ENCODE data around the gene CD79A.
A peak's percentile ranks its signal among the peaks of the same experiment; 100 is the strongest.

The CD79A gene

DNA sequence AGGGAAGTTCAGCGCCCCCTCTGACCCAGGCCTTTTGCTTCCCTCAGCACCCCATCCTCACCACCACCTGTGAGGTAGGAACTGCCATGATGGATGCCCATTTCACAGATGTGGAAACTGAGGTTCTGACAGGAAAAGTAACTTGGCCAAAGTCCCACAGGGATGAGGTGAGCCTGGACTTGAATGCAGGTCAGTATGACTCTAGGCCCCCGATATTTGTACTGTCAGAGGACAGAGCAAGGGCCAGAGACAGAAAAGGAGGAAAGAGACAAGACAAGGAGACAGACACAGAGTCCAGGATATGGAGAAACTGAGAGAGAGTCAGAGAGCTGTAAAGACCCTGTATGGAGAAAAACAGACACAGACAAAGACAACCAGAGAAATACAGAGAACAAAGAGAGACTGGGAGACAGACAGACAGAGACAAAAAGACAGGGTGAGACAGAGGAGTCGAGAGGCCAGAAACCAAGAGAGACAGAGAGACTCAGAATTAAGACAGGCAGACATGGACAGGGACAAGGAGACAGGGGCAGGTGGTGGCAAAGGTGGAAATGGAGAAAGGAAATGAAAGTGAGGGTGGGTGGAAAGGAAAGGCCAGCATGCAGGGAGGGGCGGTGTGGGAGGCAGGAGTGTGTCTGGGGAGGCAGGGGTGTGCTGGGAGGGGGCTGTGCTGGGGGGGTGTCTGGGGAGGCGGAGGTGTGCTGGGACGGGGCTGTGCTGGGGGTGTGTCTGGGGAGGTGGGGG lies 46.1 kb downstream of the CD79A start:
- TF ChIP-seq Cebpa-rat (IDR thresholded peaks at IDR 0.05) = no peak
- H3K27me3 ChIP-seq = peaks cover 75% of the 10 kb centered on the region
- H3K4me1 ChIP-seq = peaks cover 29% of the 10 kb centered on the region
- no peak overlapping the region for H3K4me2 ChIP-seq
- H3K9me3 ChIP-seq = no peaks in the 10 kb centered on the region
- H3K9ac ChIP-seq = no peak overlapping the region
- H3K36me3 ChIP-seq = no peaks in the 10 kb centered on the region
- H3K4me3 ChIP-seq = no peak overlapping the region
- peaks cover 8% of the 10 kb centered on the region for H4K20me1 ChIP-seq
- H3K27ac ChIP-seq = no peak overlapping the region

DNA sequence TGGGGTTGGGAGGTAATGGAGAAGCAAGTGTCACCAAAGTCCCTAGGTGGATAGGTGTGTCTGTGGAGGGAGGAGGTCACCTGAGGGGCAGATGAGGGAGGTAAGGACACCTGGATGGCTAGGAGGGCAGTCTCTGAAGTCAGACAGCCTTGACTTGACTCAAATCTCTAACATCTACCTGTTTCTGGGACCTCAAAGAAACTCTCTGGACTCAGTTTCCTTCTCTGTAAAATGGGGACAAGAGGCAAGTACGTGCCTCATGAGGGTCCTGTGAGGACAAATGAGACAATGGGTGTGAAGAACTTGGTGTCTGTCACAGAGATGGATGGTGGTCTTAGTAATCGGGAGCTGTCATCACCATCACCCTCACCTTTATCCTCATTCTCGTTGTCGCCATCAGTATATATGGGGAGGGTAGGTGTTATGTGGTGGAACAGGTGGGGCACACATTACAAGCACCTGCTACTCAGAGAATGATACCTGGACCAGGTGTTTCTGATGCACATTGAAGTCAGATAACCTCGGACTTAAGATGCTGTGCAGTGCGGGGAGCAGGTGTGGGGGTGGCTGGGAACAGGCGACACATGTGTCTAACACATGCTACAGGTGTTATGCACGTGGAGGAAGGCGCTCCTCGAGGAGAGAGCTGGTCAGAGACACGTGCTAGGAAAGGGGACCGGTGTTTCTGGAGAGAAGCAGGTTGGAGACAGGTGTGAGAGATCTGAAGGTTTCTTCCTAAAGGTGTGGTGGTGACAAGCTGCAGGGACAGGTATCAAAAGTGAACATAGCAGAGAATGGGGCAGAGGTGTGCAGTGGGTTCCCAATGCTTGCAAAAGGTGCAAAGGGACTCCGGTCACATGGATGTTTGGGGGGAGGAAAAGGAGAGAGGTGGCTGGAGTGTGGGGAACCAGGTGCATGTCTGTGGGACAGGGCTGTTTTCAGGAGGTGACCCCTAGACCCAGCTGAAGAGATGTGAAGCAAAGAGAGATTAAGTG lies 47.4 kb downstream of the CD79A start:
- no peak for TF ChIP-seq Cebpa-rat (IDR thresholded peaks at IDR 0.05)
- no peak overlapping the region for H3K4me3 ChIP-seq
- H4K20me1 ChIP-seq = peaks cover 8% of the 10 kb centered on the region
- peaks cover 86% of the 10 kb centered on the region for H3K27me3 ChIP-seq
- H3K9me3 ChIP-seq = no peaks in the 10 kb centered on the region
- H3K27ac ChIP-seq = no peak overlapping the region
- no peaks in the 10 kb centered on the region for H3K36me3 ChIP-seq
- H3K9ac ChIP-seq = no peak overlapping the region
- H3K4me2 ChIP-seq = no peak overlapping the region
- H3K4me1 ChIP-seq = peaks cover 38% of the 10 kb centered on the region

DNA sequence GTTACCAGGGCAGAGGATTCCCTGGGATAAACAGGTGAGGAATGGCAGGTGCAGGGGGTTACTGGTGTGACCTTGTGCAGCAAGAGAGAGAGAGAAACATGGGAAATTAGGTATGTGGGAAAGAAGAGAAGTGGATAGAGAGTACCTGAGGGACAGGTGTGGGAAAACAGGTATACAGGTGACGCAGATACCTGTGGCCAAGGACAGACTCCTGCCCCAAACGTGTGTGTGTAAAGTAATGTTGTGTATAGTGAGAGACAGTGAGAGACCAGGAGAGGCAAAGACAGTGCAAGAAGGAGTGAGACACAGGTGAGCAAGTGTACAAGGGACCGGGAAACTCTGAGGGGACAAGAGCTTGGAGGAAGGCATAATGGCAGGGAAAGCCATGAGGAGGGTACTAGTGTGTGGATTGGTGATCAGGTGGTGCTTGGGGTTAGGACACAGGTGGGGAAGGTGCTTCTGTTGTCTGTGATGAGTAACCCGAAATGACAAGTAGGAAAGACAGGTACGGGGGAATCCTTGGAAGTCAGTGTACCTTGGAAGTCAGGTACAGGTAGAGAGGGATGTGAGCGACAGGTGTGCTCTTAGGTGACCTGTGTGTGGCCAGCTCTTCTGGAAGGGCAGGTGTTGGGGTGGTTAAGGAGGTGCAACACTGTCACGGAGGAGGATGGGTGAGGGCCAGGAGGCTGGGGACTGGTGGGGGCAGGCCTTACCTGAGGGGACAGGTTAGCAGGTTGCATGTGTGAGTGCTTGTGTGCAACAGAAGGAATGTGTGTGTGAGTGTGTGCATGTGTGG lies 48.3 kb downstream of the CD79A start:
- H3K4me1 ChIP-seq = peaks cover 43% of the 10 kb centered on the region
- H3K27ac ChIP-seq = no peak overlapping the region
- peaks cover 8% of the 10 kb centered on the region for H4K20me1 ChIP-seq
- no peak for TF ChIP-seq Cebpa-rat (IDR thresholded peaks at IDR 0.05)
- H3K4me2 ChIP-seq = no peak overlapping the region
- H3K4me3 ChIP-seq = no peak overlapping the region
- peaks cover 93% of the 10 kb centered on the region for H3K27me3 ChIP-seq
- H3K9ac ChIP-seq = no peak overlapping the region
- no peaks in the 10 kb centered on the region for H3K9me3 ChIP-seq
- no peaks in the 10 kb centered on the region for H3K36me3 ChIP-seq

DNA sequence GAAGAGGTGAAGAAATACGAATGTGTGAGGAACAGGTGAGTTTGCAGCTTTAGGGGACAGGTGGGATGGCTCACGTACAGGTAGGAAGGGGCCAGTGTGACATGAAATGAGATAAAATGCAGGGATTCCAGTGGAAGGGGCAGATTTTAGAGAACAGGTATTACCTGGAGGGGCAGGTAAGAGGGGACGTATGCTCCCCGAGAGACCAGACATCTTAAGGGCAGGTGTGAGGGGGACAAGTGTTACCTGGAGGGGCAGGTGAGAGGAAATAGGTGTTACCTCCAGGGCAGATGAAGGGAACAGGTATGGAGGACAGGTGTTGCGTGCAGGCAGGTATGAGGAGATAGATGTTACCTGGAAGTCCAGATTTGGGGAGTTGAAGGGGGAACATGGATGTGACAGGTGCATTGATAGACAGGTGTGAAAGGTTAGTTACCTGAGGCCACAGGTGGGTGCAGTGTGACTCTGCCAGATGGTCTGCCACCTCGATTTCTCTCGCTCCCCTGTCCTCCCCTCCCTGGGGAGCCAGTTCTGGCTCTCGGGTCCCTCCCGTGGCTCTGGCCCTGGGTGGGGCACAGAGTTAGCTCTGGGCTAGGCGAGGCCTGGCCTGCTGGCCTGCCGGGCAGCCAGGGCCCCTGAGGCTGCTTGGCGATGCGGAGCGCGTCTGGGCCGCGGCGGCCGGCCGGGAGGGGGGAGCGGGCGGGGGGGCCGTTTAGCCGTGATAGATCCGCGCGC lies 49.1 kb downstream of the CD79A start:
- no peak for TF ChIP-seq Cebpa-rat (IDR thresholded peaks at IDR 0.05)

DNA sequence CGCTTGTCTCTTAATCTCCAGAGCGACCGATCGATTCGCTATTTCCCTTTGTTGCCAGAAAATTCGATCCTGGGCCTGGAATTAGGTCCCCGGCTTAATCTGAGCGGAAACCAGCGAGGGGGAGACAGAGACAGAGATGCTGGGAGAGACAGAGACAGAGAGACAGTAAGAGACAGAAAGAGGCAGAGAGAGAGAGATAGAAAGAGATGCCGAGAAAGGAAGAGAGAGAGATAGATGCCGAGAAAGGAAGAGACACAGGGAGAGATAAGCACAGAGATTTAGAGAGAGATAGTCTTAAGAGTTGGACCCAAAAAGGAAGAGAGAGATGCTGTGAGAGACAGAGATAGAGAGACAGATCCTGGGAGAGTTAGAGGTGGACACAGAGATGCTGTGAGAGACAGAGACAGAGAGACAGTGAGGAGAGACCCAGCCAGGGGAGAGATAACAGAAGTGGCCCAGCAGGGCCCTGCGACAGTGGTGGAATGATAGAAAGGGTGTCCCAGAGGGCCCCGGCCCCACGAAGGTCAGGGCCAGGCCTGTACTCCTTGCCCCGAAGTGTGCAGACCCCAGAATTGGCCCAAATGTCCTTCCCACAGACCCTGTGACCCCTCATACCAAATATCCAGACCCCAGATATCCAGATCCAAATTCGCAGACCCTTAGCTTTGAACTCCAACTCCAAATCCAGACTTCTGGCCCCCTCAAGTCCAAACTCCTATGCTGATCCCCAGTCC lies 49.9 kb downstream of the CD79A start:
- no peak overlapping the region for H3K4me3 ChIP-seq
- H3K4me1 ChIP-seq = peaks cover 45% of the 10 kb centered on the region
- no peak for TF ChIP-seq Cebpa-rat (IDR thresholded peaks at IDR 0.05)
- no peak overlapping the region for H3K27ac ChIP-seq
- no peaks in the 10 kb centered on the region for H3K36me3 ChIP-seq
- no peak overlapping the region for H3K9ac ChIP-seq
- H3K27me3 ChIP-seq = peaks cover 83% of the 10 kb centered on the region
- peaks cover 8% of the 10 kb centered on the region for H4K20me1 ChIP-seq
- peak overlapping the region; percentile 89 for H3K4me2 ChIP-seq
- no peaks in the 10 kb centered on the region for H3K9me3 ChIP-seq

More for the DNA sequence above, 49.1 kb downstream of the CD79A start:
- no peak overlapping the region for H3K9ac ChIP-seq
- H3K36me3 ChIP-seq = no peaks in the 10 kb centered on the region
- no peaks in the 10 kb centered on the region for H3K9me3 ChIP-seq
- peaks cover 43% of the 10 kb centered on the region for H3K4me1 ChIP-seq
- no peak overlapping the region for H3K4me3 ChIP-seq
- no peak overlapping the region for H3K27ac ChIP-seq
- no peak overlapping the region for H3K4me2 ChIP-seq
- H4K20me1 ChIP-seq = peaks cover 8% of the 10 kb centered on the region
- H3K27me3 ChIP-seq = peaks cover 90% of the 10 kb centered on the region

DNA sequence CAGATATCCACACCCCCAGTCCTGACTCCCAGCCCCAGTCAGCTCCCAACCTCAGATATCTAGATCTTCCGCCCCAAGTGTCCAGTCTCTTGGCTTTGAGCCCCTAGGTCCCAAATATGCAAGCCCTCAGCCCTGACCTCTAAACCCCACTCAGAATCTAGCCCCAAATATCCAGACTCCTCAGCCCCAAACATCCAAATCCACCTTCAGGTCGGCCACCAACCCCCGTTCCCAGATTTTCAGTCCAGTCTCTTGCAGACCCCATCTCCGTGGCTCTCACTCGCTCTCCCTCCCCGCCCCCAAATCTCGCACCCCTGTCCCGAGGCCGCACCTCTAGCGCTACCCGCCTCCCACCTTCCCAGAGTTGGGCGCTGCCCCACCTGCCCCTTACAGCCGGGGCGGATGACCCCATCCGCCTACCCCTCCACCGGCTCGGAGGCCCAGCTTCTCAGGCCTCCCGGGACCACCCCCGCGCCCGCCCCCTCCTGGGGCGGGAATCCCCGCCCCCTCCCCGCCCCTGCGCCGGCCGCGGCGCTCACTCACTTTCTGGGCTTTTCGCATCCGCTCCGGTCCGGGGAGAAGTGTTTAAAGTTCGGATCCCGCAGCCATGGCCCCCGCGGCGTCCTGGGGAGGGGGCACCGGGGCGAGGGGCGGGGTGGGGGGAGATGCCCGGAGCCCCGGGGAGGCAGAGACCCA lies 50.6 kb downstream of the CD79A start:
- H3K4me1 ChIP-seq = peaks cover 47% of the 10 kb centered on the region
- peaks cover 76% of the 10 kb centered on the region for H3K27me3 ChIP-seq
- H3K27ac ChIP-seq = no peak overlapping the region
- peak overlapping the region; percentile 89 for H3K4me2 ChIP-seq
- H4K20me1 ChIP-seq = peaks cover 8% of the 10 kb centered on the region
- no peaks in the 10 kb centered on the region for H3K9me3 ChIP-seq
- TF ChIP-seq Cebpa-rat (IDR thresholded peaks at IDR 0.05) = no peak
- H3K9ac ChIP-seq = no peak overlapping the region
- H3K36me3 ChIP-seq = no peaks in the 10 kb centered on the region
- H3K4me3 ChIP-seq = peak overlapping the region; percentile 73

DNA sequence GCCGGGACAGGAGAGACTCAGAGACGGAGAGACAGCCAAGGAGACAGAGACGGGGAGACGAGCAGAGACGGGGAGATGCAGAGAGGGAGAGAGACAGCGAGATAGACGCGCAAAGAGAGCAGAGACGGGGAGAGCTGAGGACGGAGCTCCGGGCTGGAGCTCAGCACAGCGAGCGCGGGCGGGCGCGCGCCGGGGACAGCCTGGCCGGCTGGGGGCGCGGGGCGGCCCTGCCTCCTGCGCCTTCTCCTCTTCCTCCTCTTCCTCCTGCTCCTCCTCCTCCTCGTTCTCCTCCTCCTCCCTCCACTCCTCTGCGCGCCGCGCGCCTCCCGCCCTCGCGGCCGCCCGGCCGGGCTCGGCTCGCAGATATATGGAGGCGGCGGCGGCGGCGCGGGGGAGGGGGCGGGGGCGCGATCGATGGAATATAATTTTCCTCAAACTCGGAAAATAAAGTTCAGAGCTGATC lies 51.2 kb downstream of the CD79A start, which contains the start of gene ERFL:
TSS of gene ERFL (minus strand) at position 229 of the 463 bp plus-strand sequence. CDS start 15,530 bp downstream, outside the sequence.
- peaks cover 52% of the 10 kb centered on the region for H3K4me1 ChIP-seq
- no peaks in the 10 kb centered on the region for H3K9me3 ChIP-seq
- H3K4me3 ChIP-seq = peak within 1 kb of the TSS; percentile 73
- peak within 1 kb of the TSS; percentile 73 for H3K9ac ChIP-seq
- no peak for TF ChIP-seq Cebpa-rat (IDR thresholded peaks at IDR 0.05)
- H3K27ac ChIP-seq = no peak within 1 kb of the TSS
- H3K27me3 ChIP-seq = peaks cover 69% of the 10 kb centered on the region
- H4K20me1 ChIP-seq = peaks cover 8% of the 10 kb centered on the region
- H3K4me2 ChIP-seq = peak within 1 kb of the TSS; percentile 89
- no peaks in the 10 kb centered on the region for H3K36me3 ChIP-seq

Measured in BLaER1 (cell line).